SU-DHL-6 (cell line): Measurements from ENCODE around the gene PTPN1.

ENCODE experiments used
- H2AFZ ChIP-seq: fragments of 200-600 bp; sonication (generic); 2 replicates; pipeline ENCODE4 v1.6.1; 2014; ENCODE audit warnings: low read depth, mild to moderate bottlenecking, moderate library complexity, mixed read lengths, antibody characterized with exemption, low read length; ENCODE audit not compliant: severe bottlenecking
- H3F3A ChIP-seq: fragments of 200-600 bp; shearing (Covaris generic); 2 replicates; pipeline ENCODE4 v1.6.0; 2016; ENCODE audit warnings: antibody characterized with exemption, mild to moderate bottlenecking; ENCODE audit not compliant: insufficient read depth
- H3K27ac ChIP-seq: fragments of 200-600 bp; sonication (generic); 2 replicates; pipeline ENCODE4 v1.5.1; 2016; ENCODE audit warnings: low read depth, mild to moderate bottlenecking, low read length, moderate library complexity, mixed read lengths
- H3K27me3 ChIP-seq: fragments of 200-600 bp; sonication (generic), shearing (Covaris generic); 2 replicates; pipeline ENCODE4 v1.6.0; 2014; ENCODE audit warnings: mild to moderate bottlenecking, low read length
- H3K36me3 ChIP-seq: fragments of 200-600 bp; sonication (generic); 2 replicates; pipeline ENCODE4 v1.6.1; 2014; ENCODE audit warnings: mild to moderate bottlenecking, low read length, mixed read lengths
- H3K4me2 ChIP-seq: fragments of 300-600, 200-600 bp; shearing (Covaris generic), sonication (generic); 2 replicates; pipeline ENCODE4 v1.6.0; 2014; ENCODE audit warnings: low read length, low read depth, mild to moderate bottlenecking; ENCODE audit not compliant: poor library complexity, severe bottlenecking
- H3K4me3 ChIP-seq: fragments of 200-600 bp; sonication (generic); 2 replicates; pipeline ENCODE4 v1.5.1; 2014; ENCODE audit warnings: antibody characterized with exemption, low read length, mild to moderate bottlenecking, mixed read lengths; ENCODE audit not compliant: insufficient read depth, poor library complexity, severe bottlenecking
- H3K79me2 ChIP-seq: fragments of 200-600 bp; sonication (generic); 2 replicates; pipeline ENCODE4 v1.6.1; 2014; ENCODE audit warnings: mild to moderate bottlenecking, low read length, moderate library complexity; ENCODE audit not compliant: insufficient read depth
- H3K9ac ChIP-seq: fragments of 200-600 bp; sonication (generic); 2 replicates; pipeline ENCODE4 v1.7.0; 2014; ENCODE audit warnings: mild to moderate bottlenecking, low read length
- H3K9me2 ChIP-seq: fragments of 200-600 bp; sonication (generic); replicated peaks from 2 replicates; pipeline ENCODE4 v1.6.1; 2014; ENCODE audit warnings: low read length; ENCODE audit not compliant: insufficient read depth
- H3K9me3 ChIP-seq: fragments of 200-600 bp; sonication (generic); 2 replicates; pipeline ENCODE4 v1.6.1; 2014; ENCODE audit warnings: low read length, mixed read lengths; ENCODE audit not compliant: insufficient read depth
- H4K20me1 ChIP-seq: fragments of 200-600 bp; sonication (generic); 2 replicates; pipeline ENCODE4 v1.6.1; 2014; ENCODE audit warnings: low read depth, mild to moderate bottlenecking, antibody characterized with exemption, low read length, moderate library complexity, mixed read lengths
- EZH2phosphoT487 ChIP-seq: fragments of 200-600 bp; sonication (generic), shearing (Covaris generic); conservative IDR thresholded peaks from 2 replicates; pipeline ENCODE4 v1.6.1; 2018; ENCODE audit warnings: mild to moderate bottlenecking, antibody characterized with exemption, low read length, moderate library complexity, mixed read lengths
- TF ChIP-seq, protein P1 (sequence below): fragments of 200-600 bp; sonication (generic); IDR thresholded peaks from one replicate; pipeline ENCODE4 v1.5.1; 2017; ENCODE audit warnings: antibody characterized with exemption, mild to moderate bottlenecking, low read length, moderate library complexity; ENCODE audit not compliant: insufficient read depth, poor library complexity, severe bottlenecking

Gene PTPN1

DNA sequence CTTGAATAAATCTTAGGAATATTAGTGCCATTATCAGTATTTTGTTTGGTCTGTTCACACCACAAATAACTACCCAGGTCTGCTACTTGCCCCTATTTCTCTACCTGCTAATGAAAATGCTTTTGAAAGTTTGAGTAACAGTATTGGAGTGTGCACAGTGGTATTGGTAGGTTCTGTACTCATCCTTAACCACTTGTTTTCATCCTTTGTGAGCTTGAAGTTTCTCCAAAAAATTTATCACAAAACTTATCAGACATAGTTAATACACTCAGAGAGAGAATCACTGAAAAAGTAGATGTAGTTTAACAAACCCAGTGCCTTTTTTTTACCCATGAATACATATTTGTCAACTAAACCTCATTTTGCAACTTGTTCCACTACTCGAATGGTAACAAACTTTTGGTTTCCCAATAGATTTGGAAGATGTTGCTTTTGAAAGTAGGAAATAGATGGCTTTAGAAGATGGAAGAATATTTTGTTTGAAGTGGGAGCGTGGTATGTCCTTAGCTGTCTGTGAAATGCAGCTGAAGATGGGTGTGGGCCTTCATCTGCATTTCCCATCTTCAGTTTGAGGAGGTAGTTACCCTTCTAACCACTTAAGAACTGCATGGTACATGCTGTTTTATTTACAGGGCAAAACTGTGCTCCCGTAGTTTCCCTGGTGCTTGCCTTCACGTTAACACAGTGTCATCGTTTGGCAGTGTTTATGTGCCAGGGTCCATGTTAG lies 9.0 kb downstream of the PTPN1 start:
- no peak overlapping the region for H3K9ac ChIP-seq
- no peaks in the 10 kb centered on the region for H3K36me3 ChIP-seq

DNA sequence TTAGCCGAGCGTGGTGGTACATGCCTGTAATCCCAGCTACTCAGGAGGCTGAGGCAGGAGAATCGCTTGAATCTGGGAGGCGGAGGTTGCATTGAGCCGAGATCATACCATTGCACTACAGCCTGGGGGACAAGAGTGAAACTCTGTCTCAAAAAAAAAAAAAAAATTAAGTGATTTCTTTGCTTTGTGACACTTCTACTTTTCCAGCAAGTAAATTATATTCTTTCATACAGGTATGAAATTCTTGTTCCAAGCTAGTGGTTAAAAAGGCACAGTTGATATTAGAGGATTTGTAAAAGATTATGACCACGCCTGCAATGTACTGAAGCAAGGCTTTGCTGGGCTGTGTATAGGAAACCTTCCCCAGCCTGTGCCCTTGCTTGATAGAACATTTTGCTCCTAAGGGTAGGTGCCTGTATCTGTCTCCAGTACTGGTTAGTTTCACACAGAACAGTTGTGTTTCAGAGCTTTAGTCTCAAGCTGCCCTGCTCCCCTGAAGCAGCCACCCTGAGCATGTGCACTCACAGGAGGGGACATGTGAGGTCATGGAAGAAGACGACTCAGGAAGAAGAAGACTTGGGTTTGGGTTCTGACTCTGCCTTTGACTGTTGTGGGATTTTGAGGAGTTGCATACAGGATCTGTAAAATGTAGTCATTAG lies 10.2 kb downstream of the PTPN1 start:
- Histone ChIP-seq H3K27me3 (no peaks in the 10 kb centered on the region), H2AFZ (no peak overlapping the region), H3K9me2 (no peaks in the 10 kb centered on the region), H3F3A (no peaks in the 10 kb centered on the region), H3K9me3 (no peaks in the 10 kb centered on the region), H4K20me1 (peaks cover 19% of the 10 kb centered on the region; the same call in 1 of the 2 replicates), H3K36me3 (no peaks in the 10 kb centered on the region), H3K4me2 (no peak overlapping the region), H3K27ac (no peak overlapping the region), H3K79me2 (peaks cover 40% of the 10 kb centered on the region), H3K9ac (no peak overlapping the region), H3K4me3 (no peak overlapping the region)
- TF ChIP-seq, protein P1, sequence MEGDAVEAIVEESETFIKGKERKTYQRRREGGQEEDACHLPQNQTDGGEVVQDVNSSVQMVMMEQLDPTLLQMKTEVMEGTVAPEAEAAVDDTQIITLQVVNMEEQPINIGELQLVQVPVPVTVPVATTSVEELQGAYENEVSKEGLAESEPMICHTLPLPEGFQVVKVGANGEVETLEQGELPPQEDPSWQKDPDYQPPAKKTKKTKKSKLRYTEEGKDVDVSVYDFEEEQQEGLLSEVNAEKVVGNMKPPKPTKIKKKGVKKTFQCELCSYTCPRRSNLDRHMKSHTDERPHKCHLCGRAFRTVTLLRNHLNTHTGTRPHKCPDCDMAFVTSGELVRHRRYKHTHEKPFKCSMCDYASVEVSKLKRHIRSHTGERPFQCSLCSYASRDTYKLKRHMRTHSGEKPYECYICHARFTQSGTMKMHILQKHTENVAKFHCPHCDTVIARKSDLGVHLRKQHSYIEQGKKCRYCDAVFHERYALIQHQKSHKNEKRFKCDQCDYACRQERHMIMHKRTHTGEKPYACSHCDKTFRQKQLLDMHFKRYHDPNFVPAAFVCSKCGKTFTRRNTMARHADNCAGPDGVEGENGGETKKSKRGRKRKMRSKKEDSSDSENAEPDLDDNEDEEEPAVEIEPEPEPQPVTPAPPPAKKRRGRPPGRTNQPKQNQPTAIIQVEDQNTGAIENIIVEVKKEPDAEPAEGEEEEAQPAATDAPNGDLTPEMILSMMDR, result no peak
- no peak for TF ChIP-seq EZH2phosphoT487

More for the DNA sequence above, 9.0 kb downstream of the PTPN1 start:
- Histone ChIP-seq H3K4me2 (no peak overlapping the region), H3K79me2 (peaks cover 40% of the 10 kb centered on the region), H3K4me3 (no peak overlapping the region), H4K20me1 (peaks cover 19% of the 10 kb centered on the region; the same call in 1 of the 2 replicates), H3K9me2 (no peaks in the 10 kb centered on the region), H3K9me3 (no peaks in the 10 kb centered on the region), H2AFZ (no peak overlapping the region), H3K27me3 (no peaks in the 10 kb centered on the region), H3F3A (no peaks in the 10 kb centered on the region), H3K27ac (no peak overlapping the region)
- no peak for TF ChIP-seq EZH2phosphoT487
- TF ChIP-seq, protein P1, result no peak

DNA sequence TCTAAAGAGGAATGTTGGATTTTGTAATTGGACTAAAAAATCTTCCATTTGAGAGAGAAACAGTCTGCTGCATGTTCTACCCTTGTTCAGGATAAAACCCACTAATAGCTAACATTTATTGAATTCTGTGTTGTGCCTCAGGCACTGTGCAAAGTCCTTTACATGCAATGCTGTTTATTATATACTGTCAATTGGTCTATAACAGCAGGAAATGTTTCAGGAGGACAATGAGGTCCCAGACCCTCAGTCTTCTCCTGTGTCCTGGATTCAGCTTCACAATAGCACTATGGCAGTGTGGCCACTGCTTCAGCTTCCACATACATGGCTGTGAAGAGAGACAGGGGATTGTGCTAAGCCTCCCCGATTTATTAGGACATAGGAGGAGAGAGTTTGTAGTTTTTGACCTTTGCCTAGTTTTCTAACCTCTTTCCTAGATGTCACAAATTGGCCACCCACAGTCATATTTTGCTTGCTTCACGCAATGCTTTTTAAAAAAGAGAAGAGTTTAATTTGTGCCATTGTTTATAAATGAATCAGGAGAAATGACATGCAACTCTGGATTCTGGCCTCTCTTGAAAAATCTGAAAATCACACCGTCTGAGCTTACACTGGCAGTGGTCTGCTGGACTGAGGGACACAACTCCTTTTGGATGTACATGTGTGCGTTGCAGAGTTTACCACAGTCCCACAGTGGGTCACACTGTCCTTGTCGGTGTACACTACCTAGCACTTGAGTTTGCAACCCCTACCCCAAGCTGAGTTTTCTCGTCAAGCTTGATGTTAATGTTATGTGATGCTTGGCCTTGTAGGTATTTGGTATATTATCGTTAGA lies 11.3 kb downstream of the PTPN1 start:
- peaks cover 14% of the 10 kb centered on the region; the same call in 1 of the 2 replicates for H4K20me1 ChIP-seq
- no peaks in the 10 kb centered on the region for H3K36me3 ChIP-seq
- peaks cover 38% of the 10 kb centered on the region for H3K79me2 ChIP-seq
- H3K9me2 ChIP-seq, result no peaks in the 10 kb centered on the region
- no peaks in the 10 kb centered on the region for H3K9me3 ChIP-seq
- no peaks in the 10 kb centered on the region for H3K27me3 ChIP-seq
- H2AFZ ChIP-seq, result no peak overlapping the region
- H3K9ac ChIP-seq, result no peak overlapping the region
- no peak overlapping the region for H3K4me3 ChIP-seq
- no peak overlapping the region for H3K4me2 ChIP-seq
- no peak for TF ChIP-seq EZH2phosphoT487
- TF ChIP-seq, protein P1, result no peak
- H3F3A ChIP-seq, result no peaks in the 10 kb centered on the region
- H3K27ac ChIP-seq, result no peak overlapping the region
